VCaP (cell line): Measurements from ENCODE around the gene RUNX3.

Experiments
- H3K27ac ChIP-seq: fragments of 450-650 bp; 2 replicates; pipeline ENCODE4 v1.5.1; 2017
- CTCF ChIP-seq: fragments of 450-650 bp; conservative IDR thresholded peaks from 2 replicates; pipeline ENCODE4 v1.5.1; 2017; ENCODE audit warnings: mild to moderate bottlenecking, moderate library complexity

The RUNX3 gene

GRCh38 chr1:24913616-24914225 lies 16.4 kb downstream of the RUNX3 start:
- H3K27ac ChIP-seq: no peak overlapping the region
- no peak for TF ChIP-seq CTCF

GRCh38 chr1:24913274-24913604 lies 16.8 kb downstream of the RUNX3 start:
- no peak overlapping the region for H3K27ac ChIP-seq

GRCh38 chr1:24912376-24913273 lies 17.5 kb downstream of the RUNX3 start:
- TF ChIP-seq CTCF: no peak
- no peak overlapping the region for H3K27ac ChIP-seq

More at GRCh38 chr1:24913274-24913604, 16.8 kb downstream of the RUNX3 start:
- TF ChIP-seq CTCF: no peak

- H3K27ac ChIP-seq: no peak overlapping the region
- no peak for TF ChIP-seq CTCF
Observed at GRCh38 chr1:24911651-24912155, 18.4 kb downstream of the RUNX3 start.

- no peak for TF ChIP-seq CTCF
- H3K27ac ChIP-seq: no peak overlapping the region
Observed at GRCh38 chr1:24910751-24911650, 19.1 kb downstream of the RUNX3 start.

GRCh38 chr1:24910210-24910609 lies 19.9 kb downstream of the RUNX3 start:
- no peak for TF ChIP-seq CTCF
- no peak overlapping the region for H3K27ac ChIP-seq
